ENCODE results near the gene CHD2.
A peak's percentile ranks its signal among the peaks of the same experiment; 100 is the strongest.

CHD2 gene

GRCh38 chr15:92893200-92893599 is 6.9 kb upstream of the CHD2 start:
- Histone ChIP-seq H3K4me2 (ENCODE audit: low read length) (no peak overlapping the region), H3K9me3 (ENCODE audit: control insufficient read depth, low read length) (no peaks in the 10 kb centered on the region), H3K4me3 (ENCODE audit: low read depth, low read length) (no peak overlapping the region), H3K4me1 (peaks cover 8% of the 10 kb centered on the region), H3K27ac (no peak overlapping the region), H3K27me3 (ENCODE audit: control insufficient read depth, insufficient read depth, low read length) (no peaks in the 10 kb centered on the region), H3K36me3 (ENCODE audit: control insufficient read depth, insufficient read depth, low read length) (no peaks in the 10 kb centered on the region), H2AFZ (no peak overlapping the region), H3K9ac (no peak overlapping the region), H3K79me2 (peaks cover 24% of the 10 kb centered on the region)
- TF ChIP-seq CTCF (IDR thresholded peaks at IDR 0.05): no peak

- Histone ChIP-seq H3K9ac (no peak overlapping the region), H3K79me2 (peaks cover 28% of the 10 kb centered on the region), H3K4me2 (ENCODE audit: low read length) (no peak overlapping the region), H3K9me3 (ENCODE audit: control insufficient read depth, low read length) (no peaks in the 10 kb centered on the region), H3K4me3 (ENCODE audit: low read depth, low read length) (no peak overlapping the region), H2AFZ (no peak overlapping the region), H3K4me1 (peaks cover 4% of the 10 kb centered on the region), H3K36me3 (ENCODE audit: control insufficient read depth, insufficient read depth, low read length) (no peaks in the 10 kb centered on the region), H3K27ac (peak overlapping the region; percentile 66), H3K27me3 (ENCODE audit: control insufficient read depth, insufficient read depth, low read length) (no peaks in the 10 kb centered on the region)
- no peak for TF ChIP-seq CTCF (IDR thresholded peaks at IDR 0.05)
Measured at GRCh38 chr15:92896561-92896960, 3.6 kb upstream of the CHD2 start.

- no peak overlapping the region for H3K4me2 ChIP-seq (ENCODE audit: low read length)
- no peak overlapping the region for H3K27ac ChIP-seq
- no peaks in the 10 kb centered on the region for H3K27me3 ChIP-seq (ENCODE audit: control insufficient read depth, insufficient read depth, low read length)
- peaks cover 32% of the 10 kb centered on the region for H3K79me2 ChIP-seq
- H3K36me3 ChIP-seq (ENCODE audit: control insufficient read depth, insufficient read depth, low read length): no peaks in the 10 kb centered on the region
- H3K9ac ChIP-seq: no peak overlapping the region
- no peak for TF ChIP-seq CTCF (IDR thresholded peaks at IDR 0.05)
- no peak overlapping the region for H2AFZ ChIP-seq
- H3K4me3 ChIP-seq (ENCODE audit: low read depth, low read length): no peak overlapping the region
- H3K4me1 ChIP-seq: peaks cover 4% of the 10 kb centered on the region
- H3K9me3 ChIP-seq (ENCODE audit: control insufficient read depth, low read length): no peaks in the 10 kb centered on the region
Measured at GRCh38 chr15:92897620-92898019, 2.5 kb upstream of the CHD2 start.

- no peak overlapping the region for H2AFZ ChIP-seq
- H3K27ac ChIP-seq: peak overlapping the region; percentile 98
- no peaks in the 10 kb centered on the region for H3K36me3 ChIP-seq (ENCODE audit: control insufficient read depth, insufficient read depth, low read length)
- H3K9me3 ChIP-seq (ENCODE audit: control insufficient read depth, low read length): no peaks in the 10 kb centered on the region
- no peak overlapping the region for H3K9ac ChIP-seq
- peaks cover 9% of the 10 kb centered on the region for H3K4me1 ChIP-seq
- no peaks in the 10 kb centered on the region for H3K27me3 ChIP-seq (ENCODE audit: control insufficient read depth, insufficient read depth, low read length)
- no peak for TF ChIP-seq CTCF (IDR thresholded peaks at IDR 0.05)
- H3K79me2 ChIP-seq: peaks cover 44% of the 10 kb centered on the region
- H3K4me2 ChIP-seq (ENCODE audit: low read length): no peak overlapping the region
- peak overlapping the region; percentile 85 for H3K4me3 ChIP-seq (ENCODE audit: low read depth, low read length)
Measured at GRCh38 chr15:92898988-92899582, 1.0 kb upstream of the CHD2 start.

GRCh38 chr15:92899601-92899947 is 550 bp upstream of the CHD2 start:
- no peak overlapping the region for H3K9ac ChIP-seq
- H3K9me3 ChIP-seq (ENCODE audit: control insufficient read depth, low read length): no peaks in the 10 kb centered on the region
- peaks cover 44% of the 10 kb centered on the region for H3K79me2 ChIP-seq
- H3K27me3 ChIP-seq (ENCODE audit: control insufficient read depth, insufficient read depth, low read length): no peaks in the 10 kb centered on the region
- peaks cover 9% of the 10 kb centered on the region for H3K4me1 ChIP-seq
- peak; percentile 14 for TF ChIP-seq CTCF (IDR thresholded peaks at IDR 0.05)
- H3K27ac ChIP-seq: peak overlapping the region; percentile 98
- peak overlapping the region; percentile 94 for H3K4me2 ChIP-seq (ENCODE audit: low read length)
- no peaks in the 10 kb centered on the region for H3K36me3 ChIP-seq (ENCODE audit: control insufficient read depth, insufficient read depth, low read length)
- H3K4me3 ChIP-seq (ENCODE audit: low read depth, low read length): peak overlapping the region; percentile 85
- no peak overlapping the region for H2AFZ ChIP-seq

Data from parathyroid adenoma (tissue), 2 donors.